GM18873 (cell line): Measurements from ENCODE around the gene MIDN.

Experiments
- ATAC-seq: cut with Tn5 transposase; IDR thresholded peaks from one replicate; pipeline ENCODE4 v1.9.1; 2021; ENCODE audit warnings: mild to moderate bottlenecking, moderate library complexity, moderate number of reproducible peaks; ENCODE audit not compliant: unreplicated experiment, low FRiP score

MIDN gene

GRCh38 chr19:1220477-1220930, 27.9 kb upstream of the MIDN start:
- no peak for ATAC-seq

DNA sequence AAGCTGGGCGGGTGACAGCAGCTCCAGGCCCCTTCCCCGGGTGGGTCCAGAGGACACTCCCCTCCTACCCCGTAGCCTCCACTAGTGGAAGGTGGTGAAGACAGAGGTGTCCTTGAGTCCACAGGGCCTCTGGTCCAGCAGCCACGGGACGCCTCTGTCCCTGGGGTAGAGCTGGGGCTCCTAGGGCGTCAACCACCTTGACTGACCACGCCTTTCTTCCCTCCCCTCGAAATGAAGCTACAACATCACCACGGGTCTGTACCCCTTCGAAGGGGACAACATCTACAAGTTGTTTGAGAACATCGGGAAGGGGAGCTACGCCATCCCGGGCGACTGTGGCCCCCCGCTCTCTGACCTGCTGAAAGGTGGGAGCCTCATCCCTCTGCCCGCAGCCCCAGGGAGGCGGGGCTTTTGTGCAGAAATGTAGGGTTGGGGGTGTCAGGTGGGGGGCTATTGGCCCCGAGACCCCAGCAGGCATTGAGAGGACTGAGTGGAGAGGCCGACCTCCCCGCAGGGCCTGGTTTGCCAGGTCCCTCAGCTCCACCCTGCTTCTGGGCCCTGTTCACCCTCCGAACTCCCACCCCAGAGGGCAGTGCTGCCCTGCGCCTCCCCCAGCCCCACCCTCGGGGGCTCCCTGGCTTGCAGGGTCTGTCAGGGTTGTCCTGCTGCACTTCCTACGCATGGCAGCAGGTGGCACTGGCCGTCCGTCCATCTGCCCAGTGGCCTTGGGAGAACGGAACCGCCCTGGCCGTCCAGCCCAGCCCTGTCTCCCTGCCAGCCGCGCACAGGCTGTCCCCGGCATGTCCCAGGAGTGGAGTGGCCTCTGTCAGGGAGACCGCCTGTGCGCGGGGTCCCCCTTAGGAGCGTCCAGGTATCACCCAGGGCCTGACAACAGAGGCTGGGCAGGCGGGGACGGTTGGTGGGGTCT, 27.1 kb upstream of the MIDN start:
- no peak for ATAC-seq

DNA sequence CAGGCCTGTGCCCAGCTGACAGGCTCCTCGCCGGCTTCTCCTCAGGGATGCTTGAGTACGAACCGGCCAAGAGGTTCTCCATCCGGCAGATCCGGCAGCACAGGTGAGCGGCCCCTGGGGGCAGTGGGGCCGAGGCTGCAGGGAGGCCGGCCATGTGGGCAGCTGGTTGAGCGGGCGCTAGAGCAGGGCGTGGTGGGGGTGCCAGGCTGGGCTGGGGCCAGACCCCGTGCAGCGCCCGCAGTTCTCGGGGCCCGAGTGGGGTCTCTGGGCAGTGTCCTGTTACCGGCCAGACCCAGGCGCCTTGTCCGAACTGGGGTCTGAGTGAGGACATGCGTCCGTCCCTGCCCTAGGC, 26.5 kb upstream of the MIDN start:
- ATAC-seq, result no peak

DNA sequence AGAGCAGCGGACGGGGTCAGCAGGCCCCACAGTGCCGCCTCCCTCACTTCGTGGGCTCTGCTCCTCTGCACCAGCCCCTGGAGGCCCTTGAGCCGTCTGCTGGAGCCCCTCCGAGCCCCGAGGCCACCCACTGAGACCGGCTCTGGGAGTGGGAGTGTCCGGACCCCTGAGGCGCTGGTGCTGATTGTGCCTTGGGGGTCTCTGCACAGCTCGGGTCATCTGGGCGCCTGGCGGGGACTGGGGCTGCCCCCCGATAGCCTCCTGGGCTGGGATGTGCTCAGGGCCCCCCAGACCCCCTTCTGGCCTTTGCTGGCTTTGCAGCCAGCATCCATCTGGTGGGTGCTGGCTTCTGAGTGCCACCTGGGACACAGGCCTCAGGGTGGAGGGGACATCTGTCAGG, 26.0 kb upstream of the MIDN start:
- ATAC-seq, result no peak

DNA sequence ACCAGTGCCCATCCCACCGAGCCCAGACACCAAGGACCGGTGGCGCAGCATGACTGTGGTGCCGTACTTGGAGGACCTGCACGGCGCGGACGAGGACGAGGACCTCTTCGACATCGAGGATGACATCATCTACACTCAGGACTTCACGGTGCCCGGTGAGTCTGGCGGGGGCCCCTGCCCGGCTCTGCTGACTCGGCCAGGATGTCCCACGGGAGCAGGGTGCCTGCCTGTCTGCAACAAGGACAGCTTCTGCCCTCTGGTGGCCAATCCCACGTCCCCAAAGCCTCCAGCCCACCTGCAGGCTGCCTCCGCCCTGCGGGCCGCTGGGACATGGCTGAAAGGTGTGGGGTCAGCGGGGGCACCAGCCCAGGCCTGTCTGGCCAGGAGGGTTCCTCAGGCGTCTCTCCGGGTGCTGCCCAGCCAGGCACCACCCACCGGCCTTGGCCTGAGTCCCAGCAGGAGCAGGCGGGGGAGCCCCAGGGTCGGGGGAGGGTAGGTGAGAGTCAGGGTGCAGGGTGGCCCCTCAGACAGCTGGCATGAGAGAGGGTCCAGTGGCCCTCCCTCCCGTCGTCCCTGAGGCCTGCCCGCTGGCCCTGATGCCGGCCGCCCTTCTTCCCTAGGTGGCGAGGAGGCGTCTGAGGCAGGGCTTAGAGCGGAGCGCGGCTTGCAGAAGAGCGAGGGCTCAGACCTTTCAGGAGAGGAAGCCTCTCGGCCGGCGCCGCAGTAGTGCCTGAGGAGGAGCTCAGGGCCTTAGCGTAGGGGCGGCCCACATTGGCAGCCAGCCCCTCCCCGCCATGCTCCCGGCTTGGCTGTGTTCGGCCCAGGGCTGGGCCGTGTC, 25.1 kb upstream of the MIDN start:
- ATAC-seq, result no peak

- no peak for ATAC-seq
Observed at GRCh38 chr19:1224047-1224825, 24.1 kb upstream of the MIDN start.

DNA sequence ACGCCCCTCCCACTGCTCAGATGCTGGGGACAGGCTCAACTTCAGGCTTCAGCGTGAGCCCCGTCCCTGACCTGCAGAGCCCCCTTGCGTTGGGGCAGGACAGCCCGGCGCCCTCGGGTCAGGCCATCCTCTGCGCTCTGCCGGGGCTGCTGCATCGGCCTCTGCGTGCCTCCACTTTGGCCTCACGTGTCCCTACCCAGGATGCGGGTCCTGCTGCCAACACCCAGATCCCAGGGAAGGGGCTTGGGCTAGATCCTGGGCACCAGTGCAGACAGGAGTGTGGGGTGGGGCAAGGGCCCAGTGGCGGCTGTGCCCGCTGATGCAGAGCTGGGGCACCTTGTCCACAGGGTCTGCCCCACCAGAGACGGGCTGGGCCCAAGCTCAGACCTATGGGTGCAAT, 23.5 kb upstream of the MIDN start:
- no peak for ATAC-seq

- no peak for ATAC-seq
Observed at GRCh38 chr19:1225440-1226226, 22.8 kb upstream of the MIDN start.

DNA sequence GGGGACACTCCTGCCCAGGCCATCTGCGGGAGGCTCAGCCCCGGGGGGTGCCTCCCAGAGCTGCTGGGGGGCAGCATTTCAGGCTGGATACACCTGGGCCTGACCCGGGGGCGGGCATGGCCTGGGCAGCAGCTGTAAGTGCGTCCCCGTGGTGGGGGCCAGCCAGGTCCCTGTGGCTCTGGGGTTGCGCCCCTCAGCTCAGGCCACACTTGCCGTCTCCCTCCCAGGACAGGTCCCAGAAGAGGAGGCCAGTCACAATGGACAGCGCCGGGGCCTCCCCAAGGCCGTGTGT, 22.2 kb upstream of the MIDN start:
- ATAC-seq, result no peak

GRCh38 chr19:1226522-1227303, 21.7 kb upstream of the MIDN start:
- no peak for ATAC-seq

- ATAC-seq, result no peak
Observed at GRCh38 chr19:1227304-1228054, 20.9 kb upstream of the MIDN start.

DNA sequence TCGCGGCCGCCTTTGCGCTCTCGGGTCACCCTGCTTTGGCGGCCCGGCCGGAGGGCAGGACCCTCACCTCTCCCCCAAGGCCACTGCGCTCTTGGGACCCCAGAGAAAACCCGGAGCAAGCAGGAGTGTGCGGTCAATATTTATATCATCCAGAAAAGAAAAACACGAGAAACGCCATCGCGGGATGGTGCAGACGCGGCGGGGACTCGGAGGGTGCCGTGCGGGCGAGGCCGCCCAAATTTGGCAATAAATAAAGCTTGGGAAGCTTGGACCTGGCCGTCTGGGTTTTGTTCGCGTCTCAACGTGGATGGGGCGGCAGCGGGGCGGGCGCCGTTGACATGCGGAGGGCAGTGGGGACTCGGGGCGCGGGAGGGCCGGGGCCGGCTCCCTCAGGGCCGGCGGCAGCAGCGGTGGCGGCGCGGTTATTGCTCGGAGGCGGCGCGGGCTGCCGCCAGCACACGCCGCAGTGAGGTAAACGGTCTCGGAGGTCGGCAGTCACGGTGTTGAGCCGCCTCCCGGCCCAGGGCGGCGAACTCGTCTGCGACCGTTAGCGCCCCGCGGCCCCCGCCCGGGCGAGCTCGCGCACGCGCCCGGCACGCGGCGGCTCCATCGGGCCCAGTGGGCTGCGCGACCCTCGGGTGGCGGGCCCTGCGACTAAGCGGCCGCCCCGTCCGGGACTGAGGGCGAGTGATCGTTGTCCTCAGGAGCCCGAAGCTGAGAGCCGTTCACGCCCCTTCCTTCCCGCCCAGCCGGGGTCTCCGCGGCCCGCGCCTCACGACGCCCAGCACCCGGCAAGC, 20.0 kb upstream of the MIDN start:
- no peak for ATAC-seq

DNA sequence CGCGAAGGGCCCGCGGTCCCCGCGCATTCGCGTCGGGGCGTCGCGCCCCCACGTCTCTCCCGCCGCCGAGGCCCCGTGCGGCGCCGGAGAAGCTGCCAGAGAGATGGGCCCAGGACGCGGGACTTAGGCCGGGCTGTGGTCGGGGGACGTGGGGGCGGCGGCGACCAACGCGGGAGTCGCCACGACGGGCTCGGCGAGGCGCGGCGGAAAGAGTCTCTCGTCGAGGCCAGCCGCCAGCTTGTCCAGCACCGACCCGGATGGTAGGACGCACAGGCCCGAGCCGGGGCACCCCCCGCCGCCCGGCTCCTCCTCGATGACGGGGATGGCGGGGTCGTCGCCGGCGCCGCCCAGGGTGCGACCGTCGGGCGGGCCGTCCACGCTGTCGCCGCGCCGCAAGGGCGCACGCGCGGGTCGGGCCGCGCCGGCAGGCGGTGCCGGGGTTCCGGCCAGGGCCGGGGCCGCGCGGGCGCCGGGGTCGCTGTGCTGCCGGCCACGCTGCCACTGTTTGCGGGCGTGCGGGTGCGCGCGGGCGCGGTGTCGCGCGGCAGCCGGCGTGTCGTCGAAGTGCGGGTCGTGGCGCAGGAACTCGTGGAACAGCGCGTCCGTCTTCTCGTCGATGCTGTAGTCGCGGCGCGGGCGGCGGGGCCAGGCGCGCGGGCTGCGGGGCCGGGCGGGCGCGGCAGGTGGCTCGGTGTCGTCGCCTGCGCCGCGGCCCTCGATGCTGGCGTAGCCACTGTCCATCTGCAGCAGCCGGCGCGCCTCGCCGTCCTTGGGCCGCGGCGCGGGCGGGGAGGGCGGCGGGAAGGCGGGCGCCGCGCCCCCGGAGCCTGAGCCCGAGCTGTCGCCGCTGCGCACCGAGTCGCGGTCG, 19.1 kb upstream of the MIDN start:
- no peak for ATAC-seq

DNA sequence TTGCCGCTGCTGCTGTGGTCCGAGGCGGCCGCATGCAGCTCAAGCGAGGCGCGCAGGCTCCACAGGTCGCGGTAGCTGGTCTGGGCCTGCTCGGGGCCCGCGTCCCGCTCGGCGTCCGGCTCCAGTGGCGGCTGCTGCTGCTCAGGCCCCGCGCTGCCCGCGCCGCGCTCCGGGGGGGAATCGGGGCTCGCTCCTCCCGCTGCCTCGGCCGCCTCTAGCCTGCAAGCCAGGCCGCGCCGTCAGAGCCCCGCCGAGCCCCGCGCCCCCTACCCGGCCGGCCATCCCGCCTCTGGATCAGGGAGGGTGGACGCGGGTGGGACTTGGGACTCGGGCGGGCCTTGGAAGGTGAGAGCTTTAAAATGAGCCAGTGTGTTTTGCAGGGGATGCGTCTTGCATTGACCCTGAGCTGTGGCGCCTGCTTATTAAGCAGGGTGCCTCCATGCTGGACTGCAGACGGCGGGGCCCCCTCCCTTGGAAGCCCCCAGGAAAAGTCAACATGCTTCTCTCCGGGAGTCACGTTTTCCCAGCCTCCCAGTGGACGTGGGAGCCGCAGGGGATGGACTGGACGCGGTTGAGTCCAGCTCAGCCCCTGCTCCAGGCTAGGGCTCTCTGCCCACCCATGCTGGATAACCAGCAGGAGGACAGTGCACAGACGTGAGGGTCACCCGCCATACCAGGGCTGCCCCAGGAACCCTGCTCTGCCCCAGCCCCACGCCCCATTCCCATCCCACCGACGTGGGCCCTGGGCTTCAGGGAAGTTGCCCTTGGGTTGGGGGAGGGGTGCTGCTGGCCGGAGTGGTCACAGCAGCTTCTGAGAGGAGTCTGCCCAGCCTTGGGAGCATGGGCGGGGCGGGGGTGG, 18.2 kb upstream of the MIDN start:
- ATAC-seq, result no peak

DNA sequence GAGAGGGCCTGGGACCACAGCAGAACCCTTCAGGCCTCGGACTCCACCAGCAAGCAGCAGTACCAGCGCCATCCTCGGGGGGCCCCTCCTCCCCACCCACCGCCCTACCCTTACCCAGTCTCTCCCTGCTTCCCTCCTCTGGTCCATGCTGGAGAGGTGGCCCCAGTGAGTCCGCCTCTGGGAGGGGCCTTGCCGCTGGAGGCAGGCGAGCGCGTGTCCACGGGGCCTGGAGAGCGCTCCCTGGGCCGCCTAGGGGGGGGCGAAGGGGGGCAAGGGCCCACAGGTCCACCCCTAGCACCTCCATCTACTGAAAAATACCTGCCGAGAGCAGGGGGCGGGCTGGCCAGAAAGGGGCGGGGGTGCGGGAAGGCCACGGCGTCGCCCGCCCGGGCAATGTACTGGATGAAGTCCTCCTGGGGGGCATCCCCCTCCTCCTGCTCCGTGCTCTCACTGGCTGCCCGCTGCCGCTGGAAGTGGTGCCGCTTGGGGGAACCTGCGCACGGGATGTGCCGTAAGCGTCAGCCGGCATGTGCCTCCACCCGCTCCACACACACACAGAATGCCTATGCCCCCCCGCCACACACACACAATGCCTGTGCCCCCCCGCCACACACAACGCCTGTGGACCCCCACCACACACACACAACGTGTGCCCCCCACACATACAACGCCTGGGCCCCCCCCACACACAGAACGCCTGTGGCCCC, 17.4 kb upstream of the MIDN start:
- no peak for ATAC-seq
